ENCODE results near the gene SPATS2. TPM values are rescaled to one million over a fixed set of nuclear protein-coding genes. Genes with fewer than 3 reads are reported as not detected.

SPATS2 gene
- total RNA-seq, 1 experiment from 2014 or later: 50.7 TPM

GRCh38 chr12:49548822-49549648 lies 181.8 kb downstream of the SPATS2 start:
- Histone ChIP-seq H2AFZ (ENCODE audit: low read length) (no peak overlapping the region), H3K4me3 (ENCODE audit: low read length) (no peak overlapping the region), H3K4me2 (ENCODE audit: low read depth, low read length, poor library complexity, severe bottlenecking) (no peak overlapping the region), H3K9me2 (replicated peaks; ENCODE audit: insufficient read depth, low read length) (no peaks in the 10 kb centered on the region), H3K9me3 (ENCODE audit: low read length) (no peaks in the 10 kb centered on the region), H3K79me2 (ENCODE audit: low read length) (no peaks in the 10 kb centered on the region), H3K27me3 (ENCODE audit: low read length) (no peaks in the 10 kb centered on the region), H3K36me3 (ENCODE audit: insufficient read depth, low read length) (no peaks in the 10 kb centered on the region), H3K4me1 (ENCODE audit: low read length) (no peaks in the 10 kb centered on the region), H3K9ac (ENCODE audit: low read length) (no peak overlapping the region), H3K27ac (ENCODE audit: low read length) (no peak overlapping the region), H4K20me1 (ENCODE audit: insufficient read depth, low read depth, low read length) (no peaks in the 10 kb centered on the region)
- DNase-seq: no peak

GRCh38 chr12:49549735-49550692 lies 182.8 kb downstream of the SPATS2 start:
- Histone ChIP-seq H3K4me2 (ENCODE audit: low read depth, low read length, poor library complexity, severe bottlenecking) (no peak overlapping the region), H3K79me2 (ENCODE audit: low read length) (no peaks in the 10 kb centered on the region), H2AFZ (ENCODE audit: low read length) (no peak overlapping the region), H3K4me1 (ENCODE audit: low read length) (no peaks in the 10 kb centered on the region), H3K27me3 (ENCODE audit: low read length) (no peaks in the 10 kb centered on the region), H3K9me3 (ENCODE audit: low read length) (no peaks in the 10 kb centered on the region), H3K4me3 (ENCODE audit: low read length) (no peak overlapping the region), H3K36me3 (ENCODE audit: insufficient read depth, low read length) (no peaks in the 10 kb centered on the region), H3K9ac (ENCODE audit: low read length) (no peak overlapping the region), H3K9me2 (replicated peaks; ENCODE audit: insufficient read depth, low read length) (no peaks in the 10 kb centered on the region), H3K27ac (ENCODE audit: low read length) (no peak overlapping the region), H4K20me1 (ENCODE audit: insufficient read depth, low read depth, low read length) (no peaks in the 10 kb centered on the region)
- no peak for DNase-seq

GRCh38 chr12:49550693-49551252 lies 183.5 kb downstream of the SPATS2 start:
- Histone ChIP-seq H4K20me1 (ENCODE audit: insufficient read depth, low read depth, low read length) (no peaks in the 10 kb centered on the region), H3K36me3 (ENCODE audit: insufficient read depth, low read length) (no peaks in the 10 kb centered on the region), H3K79me2 (ENCODE audit: low read length) (no peaks in the 10 kb centered on the region), H3K27ac (ENCODE audit: low read length) (no peak overlapping the region), H3K9me2 (replicated peaks; ENCODE audit: insufficient read depth, low read length) (no peaks in the 10 kb centered on the region), H3K9ac (ENCODE audit: low read length) (no peak overlapping the region), H3K27me3 (ENCODE audit: low read length) (no peaks in the 10 kb centered on the region), H3K4me2 (ENCODE audit: low read depth, low read length, poor library complexity, severe bottlenecking) (no peak overlapping the region), H2AFZ (ENCODE audit: low read length) (no peak overlapping the region), H3K4me3 (ENCODE audit: low read length) (no peak overlapping the region), H3K9me3 (ENCODE audit: low read length) (no peaks in the 10 kb centered on the region), H3K4me1 (ENCODE audit: low read length) (no peaks in the 10 kb centered on the region)
- no peak for DNase-seq

- no peak for DNase-seq
These were observed 184.8 kb downstream of the SPATS2 start for GRCh38 chr12:49552014-49552413.

GRCh38 chr12:49552425-49552824 lies 185.2 kb downstream of the SPATS2 start:
- DNase-seq: no peak
- Histone ChIP-seq H3K9me3 (ENCODE audit: low read length) (no peaks in the 10 kb centered on the region), H4K20me1 (ENCODE audit: insufficient read depth, low read depth, low read length) (no peaks in the 10 kb centered on the region), H3K9ac (ENCODE audit: low read length) (no peak overlapping the region), H3K4me3 (ENCODE audit: low read length) (no peak overlapping the region), H3K9me2 (replicated peaks; ENCODE audit: insufficient read depth, low read length) (no peaks in the 10 kb centered on the region), H3K27ac (ENCODE audit: low read length) (no peak overlapping the region), H3K4me2 (ENCODE audit: low read depth, low read length, poor library complexity, severe bottlenecking) (no peak overlapping the region), H3K27me3 (ENCODE audit: low read length) (no peaks in the 10 kb centered on the region), H3K4me1 (ENCODE audit: low read length) (no peaks in the 10 kb centered on the region), H2AFZ (ENCODE audit: low read length) (no peak overlapping the region), H3K79me2 (ENCODE audit: low read length) (no peaks in the 10 kb centered on the region), H3K36me3 (ENCODE audit: insufficient read depth, low read length) (no peaks in the 10 kb centered on the region)

More at GRCh38 chr12:49552014-49552413, 184.8 kb downstream of the SPATS2 start:
- Histone ChIP-seq H4K20me1 (ENCODE audit: insufficient read depth, low read depth, low read length) (no peaks in the 10 kb centered on the region), H3K79me2 (ENCODE audit: low read length) (no peaks in the 10 kb centered on the region), H3K9ac (ENCODE audit: low read length) (no peak overlapping the region), H3K9me3 (ENCODE audit: low read length) (no peaks in the 10 kb centered on the region), H3K9me2 (replicated peaks; ENCODE audit: insufficient read depth, low read length) (no peaks in the 10 kb centered on the region), H2AFZ (ENCODE audit: low read length) (no peak overlapping the region), H3K4me3 (ENCODE audit: low read length) (no peak overlapping the region), H3K27me3 (ENCODE audit: low read length) (no peaks in the 10 kb centered on the region), H3K27ac (ENCODE audit: low read length) (no peak overlapping the region), H3K4me1 (ENCODE audit: low read length) (no peaks in the 10 kb centered on the region), H3K4me2 (ENCODE audit: low read depth, low read length, poor library complexity, severe bottlenecking) (no peak overlapping the region), H3K36me3 (ENCODE audit: insufficient read depth, low read length) (no peaks in the 10 kb centered on the region)

- H4K20me1 ChIP-seq (ENCODE audit: insufficient read depth, low read depth, low read length): no peaks in the 10 kb centered on the region
- no peak overlapping the region for H3K9ac ChIP-seq (ENCODE audit: low read length)
- no peaks in the 10 kb centered on the region for H3K9me3 ChIP-seq (ENCODE audit: low read length)
- no peak for DNase-seq
- H3K27me3 ChIP-seq (ENCODE audit: low read length): no peaks in the 10 kb centered on the region
- no peak overlapping the region for H3K4me2 ChIP-seq (ENCODE audit: low read depth, low read length, poor library complexity, severe bottlenecking)
- H3K4me1 ChIP-seq (ENCODE audit: low read length): no peaks in the 10 kb centered on the region
- no peak overlapping the region for H2AFZ ChIP-seq (ENCODE audit: low read length)
- no peak overlapping the region for H3K27ac ChIP-seq (ENCODE audit: low read length)
- no peaks in the 10 kb centered on the region for H3K9me2 ChIP-seq (replicated peaks; ENCODE audit: insufficient read depth, low read length)
- no peaks in the 10 kb centered on the region for H3K36me3 ChIP-seq (ENCODE audit: insufficient read depth, low read length)
- H3K4me3 ChIP-seq (ENCODE audit: low read length): no peak overlapping the region
- no peaks in the 10 kb centered on the region for H3K79me2 ChIP-seq (ENCODE audit: low read length)
These were observed 185.6 kb downstream of the SPATS2 start for GRCh38 chr12:49552899-49553298.

GRCh38 chr12:49553512-49554088 lies 186.3 kb downstream of the SPATS2 start:
- no peaks in the 10 kb centered on the region; the same call in 1 of the 2 replicates for H3K36me3 ChIP-seq (ENCODE audit: insufficient read depth, low read length)
- no peaks in the 10 kb centered on the region for H3K4me1 ChIP-seq (ENCODE audit: low read length)
- H3K79me2 ChIP-seq (ENCODE audit: low read length): no peaks in the 10 kb centered on the region
- no peaks in the 10 kb centered on the region for H4K20me1 ChIP-seq (ENCODE audit: insufficient read depth, low read depth, low read length)
- DNase-seq: peak; percentile 86
- no peak overlapping the region for H2AFZ ChIP-seq (ENCODE audit: low read length)
- H3K27ac ChIP-seq (ENCODE audit: low read length): no peak overlapping the region
- no peak overlapping the region for H3K4me3 ChIP-seq (ENCODE audit: low read length)
- H3K4me2 ChIP-seq (ENCODE audit: low read depth, low read length, poor library complexity, severe bottlenecking): no peak overlapping the region
- H3K9me2 ChIP-seq (replicated peaks; ENCODE audit: insufficient read depth, low read length): no peaks in the 10 kb centered on the region
- H3K9me3 ChIP-seq (ENCODE audit: low read length): no peaks in the 10 kb centered on the region
- no peaks in the 10 kb centered on the region for H3K27me3 ChIP-seq (ENCODE audit: low read length)
- H3K9ac ChIP-seq (ENCODE audit: low read length): no peak overlapping the region
